HG02678 (cell line): ENCODE data around the gene SLC24A3.

ENCODE experiments used
- ATAC-seq: cut with Tn5 transposase; IDR thresholded peaks from one replicate; pipeline ENCODE4 v1.9.1; 2021; ENCODE audit warnings: mild to moderate bottlenecking, moderate library complexity; ENCODE audit not compliant: unreplicated experiment

Gene SLC24A3

DNA sequence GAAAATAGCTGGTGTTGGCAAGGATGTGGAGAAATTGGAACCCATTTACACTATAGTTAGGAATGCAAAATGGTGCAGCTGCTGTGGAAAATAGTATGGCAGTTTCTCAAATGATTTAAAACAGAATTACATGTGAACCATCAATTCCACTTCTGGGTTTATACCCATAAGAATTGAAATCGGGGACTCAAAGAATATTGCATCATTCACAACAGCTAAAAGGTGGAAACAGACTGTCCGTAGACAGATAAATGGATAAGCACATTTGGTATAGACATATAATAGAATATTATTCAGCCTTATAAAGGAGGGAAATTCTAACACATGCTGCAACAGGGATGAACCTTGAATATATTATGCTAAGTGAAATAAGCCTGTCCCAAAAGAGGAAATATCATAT is 355.7 kb downstream of the SLC24A3 start:
- no peak for ATAC-seq

DNA sequence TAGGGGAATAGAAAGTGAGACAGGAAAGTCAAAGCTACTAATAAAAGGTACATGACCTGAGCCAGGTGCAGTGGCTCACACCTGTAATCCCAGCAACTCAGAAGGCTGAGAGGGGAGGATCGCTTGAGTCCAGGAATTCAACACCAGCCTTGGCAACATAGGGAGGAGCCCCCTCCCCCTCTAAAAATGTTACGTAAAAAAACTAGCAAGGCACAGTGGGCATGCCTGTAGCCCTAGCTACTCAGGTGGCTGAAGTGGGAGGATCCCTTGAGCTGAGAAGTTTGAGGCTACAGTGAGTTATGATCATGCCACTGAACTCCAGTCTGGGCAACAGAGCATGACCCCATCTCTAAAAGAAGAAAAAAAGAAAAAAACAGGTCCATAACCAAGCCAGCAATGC is 359.6 kb downstream of the SLC24A3 start:
- ATAC-seq = no peak

DNA sequence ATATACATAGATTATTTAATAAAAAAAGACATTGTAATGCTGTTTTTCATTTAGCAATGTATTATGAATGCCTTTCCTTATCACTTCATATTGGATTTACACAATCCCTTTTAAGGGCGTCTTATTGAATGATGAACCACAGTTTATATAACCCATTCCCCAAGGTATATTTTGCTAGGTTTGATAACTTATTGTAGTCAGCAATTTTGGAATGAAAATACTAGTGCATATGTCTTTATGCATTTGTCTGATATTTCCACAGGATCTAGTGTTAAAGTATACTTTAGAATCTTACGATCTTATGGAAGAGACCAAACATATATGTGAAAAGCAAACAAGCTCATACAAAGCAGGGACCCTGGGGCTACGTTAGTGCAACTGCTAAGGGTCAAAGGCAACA is 365.2 kb downstream of the SLC24A3 start:
- ATAC-seq = no peak

DNA sequence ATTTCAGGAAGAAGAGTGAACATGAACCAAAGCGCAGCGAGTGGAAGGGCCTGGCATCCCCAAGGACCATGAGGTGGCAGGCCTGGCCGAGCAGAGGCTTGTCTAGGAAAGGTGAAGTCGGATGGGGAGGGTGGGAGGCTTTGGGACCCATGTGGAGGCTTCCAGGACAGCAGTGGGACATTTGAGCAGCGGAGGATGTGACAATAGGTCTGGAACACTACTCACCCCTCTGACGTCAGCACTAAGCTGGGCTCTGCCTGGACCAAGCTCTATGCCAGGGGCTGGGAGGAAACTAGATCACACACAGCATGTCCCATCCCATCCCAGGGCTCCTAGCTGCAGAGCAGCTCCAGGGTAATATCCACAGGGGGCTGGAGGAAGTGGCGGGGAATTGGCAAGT is 370.3 kb downstream of the SLC24A3 start:
- ATAC-seq = no peak

DNA sequence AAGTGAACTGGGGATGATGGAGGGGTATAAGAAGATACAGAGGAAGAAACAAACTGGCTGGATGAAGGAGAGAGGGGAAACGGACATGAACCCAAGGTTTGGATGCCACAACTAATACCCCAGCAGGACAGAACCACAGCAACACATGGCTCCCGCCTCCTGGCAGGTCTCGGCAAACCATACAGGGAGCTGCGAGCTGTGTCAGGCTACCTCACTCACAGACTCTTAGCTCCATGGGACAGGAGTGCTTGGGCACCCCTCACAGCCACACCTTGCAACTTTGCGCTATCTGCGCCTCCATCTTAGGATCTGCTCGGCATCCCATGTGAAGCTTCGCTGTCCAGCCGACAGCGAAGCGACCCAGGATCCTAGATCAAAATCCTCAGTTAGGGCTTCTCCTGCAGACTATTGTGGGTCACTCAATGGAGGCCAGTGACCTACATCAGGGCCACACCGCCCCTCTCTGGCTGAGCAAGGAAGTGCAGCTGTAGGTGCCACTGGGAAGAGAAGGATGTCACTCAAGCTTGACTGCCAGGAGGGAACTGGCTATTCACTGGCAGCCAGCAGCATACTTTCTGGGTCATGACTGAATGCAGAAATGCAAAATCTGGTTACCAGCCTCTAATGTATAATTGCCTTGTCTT is 371.2 kb downstream of the SLC24A3 start:
- ATAC-seq = peak; percentile 58

DNA sequence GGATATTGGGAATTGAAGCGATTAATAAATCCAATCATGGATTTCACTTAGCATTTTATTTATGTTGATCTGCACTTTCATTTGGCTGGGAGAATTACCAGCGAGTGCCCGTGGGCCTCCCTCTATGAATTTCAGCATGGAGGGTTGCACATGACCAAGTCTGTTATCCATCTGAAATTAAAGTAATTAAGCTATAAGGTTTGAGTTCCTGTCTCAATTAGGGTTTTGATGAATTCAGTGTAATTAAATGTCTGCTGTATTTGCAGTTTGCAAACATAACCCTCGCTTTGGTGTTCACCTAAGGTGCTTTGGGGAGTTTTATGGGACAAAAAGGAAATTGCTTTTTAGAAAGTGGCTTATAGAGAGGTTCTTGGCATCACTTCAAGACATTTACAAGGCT is 375.8 kb downstream of the SLC24A3 start:
- ATAC-seq = no peak

DNA sequence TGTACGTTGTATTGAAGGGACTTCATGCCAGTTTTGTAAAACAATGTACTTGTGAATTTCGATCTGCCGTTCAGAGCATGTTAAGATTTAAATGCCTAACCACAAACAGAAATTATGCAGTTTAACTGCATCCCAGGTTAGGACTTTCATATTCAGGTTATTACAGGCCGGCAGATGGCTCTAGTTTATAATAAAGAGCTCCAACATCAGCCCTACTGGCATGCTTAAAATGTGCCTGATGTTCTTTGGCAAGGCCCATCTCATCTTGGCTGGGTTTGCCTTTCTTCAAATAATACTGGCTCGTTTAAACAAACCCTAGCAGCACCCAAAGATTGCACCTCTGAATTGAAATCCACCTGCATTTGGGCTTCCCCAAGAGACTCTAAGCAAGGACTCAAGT is 376.3 kb downstream of the SLC24A3 start:
- no peak for ATAC-seq

DNA sequence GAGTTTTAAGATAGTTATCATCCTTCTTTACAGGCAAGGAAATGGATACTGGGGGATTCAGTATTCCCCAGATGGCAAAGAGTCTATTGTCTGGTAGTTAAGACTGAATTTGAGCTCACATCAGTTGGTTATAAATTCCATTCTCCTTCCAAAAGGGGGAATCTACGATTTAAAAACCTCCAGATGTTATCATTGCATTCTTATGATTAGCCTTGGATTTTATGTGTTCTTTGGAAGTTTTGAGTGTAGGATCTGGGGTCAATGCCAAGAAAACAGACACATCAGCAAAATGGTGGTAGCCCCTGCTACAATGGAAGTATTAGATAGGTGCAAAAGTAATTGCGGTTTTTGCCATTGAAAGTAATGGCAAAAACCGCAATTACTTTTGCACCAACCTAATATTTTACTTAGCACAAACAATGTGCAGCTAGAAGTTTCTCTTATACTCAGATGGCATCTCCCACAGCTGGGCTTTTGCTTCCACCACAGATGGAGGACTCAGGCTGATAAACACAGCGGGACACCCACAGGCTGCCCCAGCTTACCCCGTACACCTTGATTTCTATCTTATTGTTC is 377.4 kb downstream of the SLC24A3 start:
- no peak for ATAC-seq

DNA sequence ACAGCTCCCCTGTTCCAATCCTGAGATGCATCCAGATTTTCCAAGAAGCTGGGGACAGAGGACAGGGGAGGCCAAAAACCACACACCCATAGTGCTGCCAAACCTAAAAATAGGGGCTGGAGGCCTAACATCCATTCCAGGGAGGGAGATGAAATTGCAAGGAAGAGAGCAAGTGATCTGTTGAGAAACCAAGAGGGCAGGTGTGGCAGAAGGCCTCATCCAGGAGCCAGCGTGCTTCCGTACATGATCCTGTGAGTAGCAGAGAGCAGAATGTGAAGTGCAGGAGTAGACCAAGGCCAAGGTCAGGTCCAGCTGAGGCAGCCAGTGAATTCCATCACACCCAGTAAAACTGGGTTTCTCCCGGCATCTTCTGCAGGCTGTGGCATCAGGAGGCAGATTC is 377.9 kb downstream of the SLC24A3 start:
- ATAC-seq = no peak

DNA sequence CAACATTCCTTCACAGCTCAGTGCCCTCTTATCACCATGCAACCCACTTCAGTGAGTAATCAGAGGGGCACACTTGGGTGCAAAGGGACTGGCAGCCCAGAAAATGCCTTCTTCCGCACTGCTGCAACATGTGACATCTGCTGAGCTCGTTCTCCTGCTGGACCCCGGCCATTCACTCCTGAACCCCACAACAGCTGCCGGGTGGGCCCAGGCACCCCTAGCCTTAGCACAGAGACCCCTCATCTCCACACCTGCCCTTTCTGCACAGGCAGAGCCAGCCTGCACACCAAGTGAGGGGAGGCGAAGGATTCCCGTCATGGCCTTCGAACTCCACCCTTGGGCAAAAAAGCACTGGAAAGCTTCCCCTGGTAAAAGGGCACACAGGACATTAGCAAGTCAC is 381.3 kb downstream of the SLC24A3 start:
- ATAC-seq = no peak

DNA sequence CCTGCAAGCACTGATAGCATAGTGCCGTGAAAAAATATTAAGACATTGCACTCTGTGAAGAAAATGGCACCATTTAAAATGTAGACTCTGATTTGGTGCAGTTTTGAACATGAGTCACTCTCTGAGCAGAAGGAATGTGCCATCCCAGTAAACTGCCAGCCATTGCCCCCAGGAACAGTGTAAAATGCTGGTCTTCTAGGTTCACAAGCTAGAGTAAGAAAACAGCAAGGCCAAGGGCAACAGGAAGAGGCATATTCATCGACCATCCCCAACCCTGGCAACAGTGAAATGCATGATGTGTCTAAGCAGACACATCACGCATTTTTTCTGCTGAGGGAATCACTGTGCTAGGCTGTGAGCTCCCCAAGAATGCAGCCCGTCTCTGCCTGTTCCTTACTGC is 382.5 kb downstream of the SLC24A3 start:
- ATAC-seq = no peak

DNA sequence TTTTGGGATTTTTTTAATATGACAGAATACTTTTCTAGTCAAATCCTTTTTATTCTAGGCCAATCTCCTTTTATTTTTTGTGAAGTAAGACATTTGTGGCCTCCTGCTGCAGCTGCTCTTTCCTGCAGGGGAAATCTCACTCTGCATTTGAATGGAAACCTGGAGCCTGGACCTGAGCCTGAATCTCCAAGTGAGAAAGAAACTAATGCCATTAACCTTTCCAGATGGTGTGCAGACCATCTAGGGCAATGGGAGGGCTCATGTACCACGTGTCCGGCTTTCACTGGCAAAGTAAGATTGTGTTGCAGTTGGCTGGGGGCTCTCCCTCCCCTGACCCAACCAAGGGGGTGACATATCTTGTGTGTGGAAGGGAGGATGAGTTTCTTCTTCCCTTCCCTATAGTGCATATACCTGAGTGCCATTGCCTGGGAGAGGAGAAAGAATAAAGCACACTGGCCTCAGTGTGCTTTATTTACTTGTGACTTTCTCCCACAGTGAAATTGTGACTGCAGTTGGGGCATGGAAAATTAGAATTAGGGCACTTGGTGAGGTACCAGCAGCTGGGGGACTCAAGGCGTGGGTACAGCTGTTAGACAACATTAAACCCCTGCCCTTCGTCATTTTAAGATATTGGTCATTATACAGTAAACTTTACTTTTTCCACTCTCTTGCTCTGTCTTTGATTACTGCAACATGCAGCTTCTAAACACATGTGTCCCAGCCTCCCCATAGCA is 385.8 kb downstream of the SLC24A3 start:
- ATAC-seq = no peak

DNA sequence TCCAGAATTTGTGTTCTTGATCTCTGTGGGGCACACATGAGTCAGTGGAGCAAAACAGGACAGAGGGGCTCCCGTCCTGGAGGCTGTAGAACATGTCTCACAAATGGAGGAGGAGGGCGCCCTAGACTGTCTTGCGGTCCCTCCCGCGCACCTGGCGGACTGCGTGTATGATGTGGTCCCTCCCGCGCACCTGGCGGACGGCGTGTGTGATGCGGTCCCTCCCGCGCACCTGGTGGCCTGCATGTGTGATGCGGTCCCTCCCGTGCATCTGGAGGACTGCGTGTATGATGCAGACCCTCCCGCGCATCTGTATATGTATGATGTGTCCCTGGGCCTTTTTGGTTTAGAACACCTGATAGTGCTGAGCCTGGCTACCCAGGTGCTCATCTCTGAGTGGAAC is 386.8 kb downstream of the SLC24A3 start:
- no peak for ATAC-seq

DNA sequence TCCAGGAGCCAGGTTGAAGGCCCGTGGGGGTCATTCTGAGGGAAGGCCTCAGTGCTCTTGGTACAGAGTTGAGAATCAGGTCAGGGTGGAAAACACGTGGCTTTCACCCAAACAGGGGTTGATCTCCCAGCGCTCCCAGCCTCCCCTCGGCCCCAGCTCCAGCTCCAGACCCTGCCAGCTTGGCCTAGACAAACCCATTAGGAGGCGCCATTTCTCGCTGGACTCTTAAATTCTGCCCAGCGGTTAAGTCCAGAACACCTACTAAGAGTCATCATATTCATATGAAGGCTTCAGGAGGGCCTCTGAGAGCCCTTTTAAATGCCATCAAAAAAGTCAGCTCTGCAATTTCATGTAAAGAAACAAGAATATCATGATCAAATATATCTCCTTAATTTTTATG is 387.6 kb downstream of the SLC24A3 start:
- no peak for ATAC-seq

DNA sequence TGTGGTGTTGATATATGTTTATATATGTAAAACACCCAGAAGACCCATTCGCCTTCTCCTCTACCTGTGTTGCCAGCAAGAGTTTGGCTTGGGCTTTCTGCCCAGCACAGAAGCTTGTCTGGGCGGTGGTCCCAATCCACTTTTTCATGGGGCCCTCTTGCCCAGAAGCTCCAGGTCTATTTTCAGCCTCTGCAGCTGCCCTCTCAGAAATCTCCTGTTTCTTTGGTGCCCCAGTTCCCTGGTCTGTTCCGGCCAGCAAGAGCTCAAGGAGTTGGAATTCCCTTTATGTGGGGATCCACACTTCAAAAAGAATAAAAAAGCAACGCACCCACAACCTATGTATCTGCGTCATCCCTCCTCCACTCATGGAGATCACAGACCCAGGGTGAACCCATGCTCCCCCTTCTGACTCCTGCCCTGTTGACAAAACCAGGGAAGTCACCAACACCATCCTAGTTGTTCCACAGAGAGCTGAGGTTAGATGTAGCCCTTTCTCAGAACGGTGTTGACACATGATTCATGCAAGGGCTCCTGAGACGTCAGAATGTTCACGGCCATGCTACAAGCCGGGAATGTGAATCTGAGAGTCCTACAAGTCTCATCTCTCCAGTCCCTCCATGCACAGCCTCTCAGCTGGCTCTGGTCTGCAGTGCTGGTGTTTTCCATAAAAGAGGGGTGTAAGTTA is 388.8 kb downstream of the SLC24A3 start:
- ATAC-seq = no peak

DNA sequence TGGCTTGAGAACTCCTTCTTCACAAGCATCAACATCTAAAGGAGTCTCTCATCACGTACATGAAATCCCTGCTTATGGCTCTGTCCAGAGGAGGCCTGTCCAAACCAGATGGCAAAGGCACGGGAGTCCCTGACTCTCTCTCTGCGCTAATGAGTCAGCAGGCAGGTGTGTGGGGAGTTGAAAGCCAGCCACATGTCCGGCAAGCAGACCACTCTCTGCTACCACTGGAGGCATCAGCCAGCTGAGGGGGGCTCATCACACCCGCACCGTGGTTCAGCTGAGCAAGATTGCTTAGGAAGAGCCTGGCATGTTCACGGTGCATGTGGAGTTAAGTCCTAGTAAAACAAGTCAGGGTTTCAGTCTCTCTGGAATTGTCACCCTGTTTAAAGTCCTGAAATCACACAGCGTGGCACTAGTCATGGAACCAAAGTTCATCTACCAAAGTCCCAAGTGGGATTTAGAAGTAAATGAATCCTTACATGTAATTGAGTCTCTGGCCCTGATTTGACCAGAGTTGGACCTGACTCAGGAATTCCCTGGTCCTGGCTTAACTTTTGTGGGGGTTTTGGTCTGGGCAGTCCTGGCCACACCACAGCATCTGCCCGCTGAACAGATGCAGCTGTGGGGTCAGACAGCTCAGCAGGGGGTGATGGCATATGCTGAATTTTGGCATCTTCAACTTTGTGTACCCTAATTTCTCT is 390.4 kb downstream of the SLC24A3 start:
- ATAC-seq = no peak

DNA sequence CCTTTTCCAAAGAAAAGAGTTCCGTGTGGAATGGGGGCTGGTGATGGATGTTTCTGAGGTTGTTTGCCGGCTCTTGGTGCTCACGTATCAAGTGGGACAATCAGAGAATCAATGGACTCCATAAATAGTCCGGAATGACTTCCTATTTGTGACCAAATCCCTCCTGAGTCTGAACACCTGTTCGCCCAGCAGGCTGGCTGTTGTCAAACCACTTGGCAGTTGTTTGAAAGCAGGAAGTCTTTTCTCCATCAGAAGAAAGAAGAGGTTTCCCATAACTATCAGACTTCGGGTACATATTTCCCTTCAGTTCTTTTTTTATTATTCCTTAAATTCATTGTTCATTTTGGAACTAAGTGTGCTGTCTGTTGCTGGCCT is 390.9 kb downstream of the SLC24A3 start:
- ATAC-seq = no peak

DNA sequence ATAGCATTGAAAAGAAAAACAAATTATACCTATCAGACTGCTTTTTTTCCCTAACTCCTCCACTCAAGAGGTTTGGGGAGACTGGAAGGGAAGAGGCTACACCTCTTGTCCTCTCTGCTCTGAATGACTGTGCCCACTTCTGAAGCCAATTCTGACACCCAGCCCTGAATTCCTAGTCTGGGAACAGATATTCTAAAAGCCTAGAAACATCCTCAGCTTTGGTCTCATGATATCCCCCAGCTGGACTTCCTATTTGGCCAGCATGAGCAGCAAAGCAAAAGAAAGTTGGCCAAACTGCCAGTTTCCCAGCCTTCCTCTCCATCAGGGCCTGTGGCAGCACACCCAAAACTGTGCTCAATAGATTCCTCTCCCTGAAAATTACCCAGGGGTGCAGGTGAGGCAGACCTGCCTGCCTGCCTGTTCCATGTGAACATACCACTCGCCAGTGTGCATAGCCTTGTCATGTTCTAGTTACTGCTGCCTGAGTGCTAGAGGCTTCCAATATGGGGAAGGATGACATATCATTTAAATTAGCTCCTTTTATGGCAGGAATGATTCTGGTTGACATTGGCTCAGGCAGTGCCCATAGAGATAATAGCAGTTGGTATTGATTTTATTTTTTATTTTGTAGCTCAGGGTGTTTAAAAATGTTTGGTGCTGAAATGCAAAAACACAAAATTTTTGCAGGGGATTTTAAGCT is 393.5 kb downstream of the SLC24A3 start:
- no peak for ATAC-seq

DNA sequence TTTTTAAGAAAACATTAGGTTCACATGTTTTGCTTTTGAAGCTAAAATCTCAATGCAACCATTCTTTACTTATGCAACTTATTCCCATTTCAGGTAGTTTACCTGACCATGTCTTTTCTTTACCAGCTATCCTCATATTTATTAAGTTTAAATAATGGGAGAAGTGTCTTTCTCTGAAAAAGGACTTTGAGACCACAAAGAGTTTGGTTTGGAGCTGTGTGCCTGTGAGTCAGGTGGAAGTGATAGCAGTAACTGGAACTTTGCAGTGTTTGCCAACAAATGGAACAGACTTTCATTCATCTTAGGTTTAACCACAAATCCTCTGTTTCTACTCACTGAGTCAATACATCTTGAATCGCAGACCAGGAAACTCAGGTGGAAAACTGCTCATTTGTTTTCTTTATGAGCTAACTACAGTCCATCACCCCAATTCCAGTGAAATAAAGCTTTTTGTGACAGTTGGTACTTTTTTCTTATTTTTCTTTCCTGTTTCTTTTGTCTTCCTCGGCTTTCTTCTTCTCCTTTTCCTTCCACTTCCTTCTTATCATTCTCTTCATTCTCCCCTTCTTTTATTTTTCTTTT is 397.3 kb downstream of the SLC24A3 start:
- ATAC-seq = no peak

DNA sequence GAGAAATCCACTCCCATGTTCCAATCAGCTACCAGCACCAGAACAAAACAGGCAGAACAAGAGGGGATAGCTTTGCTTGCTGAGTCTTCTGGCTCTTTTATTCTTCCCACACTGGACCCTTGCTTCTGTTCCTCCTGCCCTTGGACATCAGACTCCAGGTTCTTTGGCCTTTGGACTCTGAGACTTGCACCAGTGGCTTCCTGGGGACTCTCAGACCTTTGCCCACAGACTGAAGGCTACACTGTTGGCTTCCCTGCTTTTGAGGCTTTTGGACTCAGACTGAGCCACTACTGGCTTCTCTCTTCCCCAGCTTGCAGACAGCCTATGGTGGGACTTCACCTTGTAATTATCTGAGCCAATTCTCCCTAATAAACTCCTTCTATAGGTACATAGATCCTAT is 403.2 kb downstream of the SLC24A3 start:
- ATAC-seq = no peak
